IMR-90 (cell line): ENCODE data around the gene ADCK2. TPM values are rescaled to one million over a fixed set of nuclear protein-coding genes. Genes with fewer than 3 reads are reported as not detected.

Source experiments
- ATAC-seq: fragments of 200-7000 bp; cut with Tn5 transposase; 2 replicates; pipeline ENCODE4 v1.9.1; 2020; ENCODE audit warnings: low read depth, mild to moderate bottlenecking, moderate library complexity
- BruUV-seq: library from RNA; stranded (reverse); fragments of 400-500 nt; replicated peaks from 2 replicates; lab custom pipeline; 2021; lab: Mats Ljungman, UMichigan
- CTCF ChIA-PET: fragments of 300-600 bp; formaldehyde crosslinking; extraction: SDS; loops from one replicate; lab custom pipeline; 2021; ENCODE audit warnings: antibody characterized with exemption; lab: Yijun Ruan, JAX
- POLR2A ChIA-PET: fragments of 300-600 bp; sonication (Branson Sonifier 250); formaldehyde crosslinking; loops from one replicate; lab custom pipeline; 2022; ENCODE audit warnings: antibody characterized with exemption; ENCODE audit not compliant: unreplicated experiment; lab: Charles Lee
- DNase-seq: peaks from one replicate; pipeline ENCODE4 v3.0.0; 2013
- H2AFZ ChIP-seq: replicated peaks from 2 replicates; pipeline ENCODE3; 2013; ENCODE audit warnings: low read length, mild to moderate bottlenecking; ENCODE audit not compliant: poor library complexity
- H2AK5ac ChIP-seq: 2 replicates; pipeline ENCODE4 v1.6.1; 2013; ENCODE audit warnings: low read depth, low read length, inconsistent platforms
- H2AK9ac ChIP-seq: replicated peaks from 2 replicates; pipeline ENCODE3; 2013; ENCODE audit warnings: mild to moderate bottlenecking, low read depth, low read length, moderate library complexity; ENCODE audit not compliant: poor library complexity
- H2BK120ac ChIP-seq: 2 replicates; pipeline ENCODE4 v1.6.1; 2013; ENCODE audit warnings: low read depth, low read length, inconsistent platforms
- H2BK15ac ChIP-seq: 3 replicates; pipeline ENCODE4 v1.6.1; 2013; ENCODE audit warnings: low read depth, low read length, inconsistent platforms
- H2BK20ac ChIP-seq: 2 replicates; pipeline ENCODE4 v1.6.1; 2013; ENCODE audit warnings: low read depth, mild to moderate bottlenecking, inconsistent platforms, low read length, moderate library complexity
- H2BK5ac ChIP-seq: 2 replicates; pipeline ENCODE4 v1.6.1; 2013; ENCODE audit warnings: mild to moderate bottlenecking, low read depth, low read length, inconsistent platforms; ENCODE audit not compliant: poor library complexity, severe bottlenecking
- H3K14ac ChIP-seq: replicated peaks from 2 replicates; pipeline ENCODE4 v1.6.1; 2013; ENCODE audit warnings: low read depth, low read length, inconsistent platforms
- H3K18ac ChIP-seq: 2 replicates; pipeline ENCODE4 v1.6.1; 2013; ENCODE audit warnings: low read depth, low read length, control low read depth
- H3K23ac ChIP-seq: 2 replicates; pipeline ENCODE4 v1.6.1; 2013; ENCODE audit warnings: low read depth, low read length, inconsistent platforms
- H3K27ac ChIP-seq: 2 replicates; pipeline ENCODE4 v1.5.1; 2013; ENCODE audit warnings: mild to moderate bottlenecking, control low read depth, low read length; ENCODE audit not compliant: insufficient read depth
- H3K27me3 ChIP-seq: 2 replicates; pipeline ENCODE4 v1.6.1; 2013; ENCODE audit warnings: low read length; ENCODE audit not compliant: control insufficient read depth, insufficient read depth
- H3K36me3 ChIP-seq: 2 replicates; pipeline ENCODE4 v1.6.1; 2013; ENCODE audit warnings: low read length, mixed read lengths; ENCODE audit not compliant: control insufficient read depth, insufficient read depth
- H3K4ac ChIP-seq: 2 replicates; pipeline ENCODE4 v1.6.1; 2013; ENCODE audit warnings: low read depth, low read length, inconsistent platforms
- H3K4me1 ChIP-seq: 2 replicates; pipeline ENCODE4 v1.6.1; 2013; ENCODE audit warnings: low read length, mixed read lengths; ENCODE audit not compliant: control insufficient read depth, insufficient read depth
- H3K4me2 ChIP-seq: 2 replicates; pipeline ENCODE4 v1.6.1; 2013; ENCODE audit warnings: low read depth, mild to moderate bottlenecking, control low read depth, low read length, moderate library complexity
- H3K4me3 ChIP-seq: 2 replicates; pipeline ENCODE4 v1.5.1; 2013; ENCODE audit warnings: low read depth, mild to moderate bottlenecking, control low read depth, low read length, moderate library complexity; ENCODE audit not compliant: insufficient read depth
- H3K56ac ChIP-seq: 2 replicates; pipeline ENCODE4 v1.6.1; 2013; ENCODE audit warnings: low read length, inconsistent platforms; ENCODE audit not compliant: insufficient read depth; ENCODE audit errors: extremely low read depth
- H3K79me1 ChIP-seq, 2 experiments: 2 replicates each; pipeline ENCODE4 v1.6.1; 2013; ENCODE audit warnings: low read length in 2 of 2, inconsistent platforms in 1 of 2, low read depth in 1 of 2
- H3K9ac ChIP-seq: 2 replicates; pipeline ENCODE4 v1.6.1; 2013; ENCODE audit warnings: low read depth, low read length, control low read depth
- H3K9me1 ChIP-seq: 2 replicates; pipeline ENCODE4 v1.6.1; 2013; ENCODE audit warnings: low read length, inconsistent platforms; ENCODE audit not compliant: insufficient read depth
- H3K9me3 ChIP-seq: 2 replicates; pipeline ENCODE4 v1.6.1; 2013; ENCODE audit warnings: low read length; ENCODE audit not compliant: control insufficient read depth, insufficient read depth
- H4K20me1 ChIP-seq: 2 replicates; pipeline ENCODE4 v1.6.1; 2013; ENCODE audit warnings: low read length, inconsistent platforms; ENCODE audit not compliant: insufficient read depth
- H4K5ac ChIP-seq: 2 replicates; pipeline ENCODE4 v1.6.1; 2013; ENCODE audit warnings: mild to moderate bottlenecking, low read depth, low read length, control low read depth
- H4K8ac ChIP-seq, 2 experiments: 2 replicates each; pipeline ENCODE4 v1.6.1; 2013; ENCODE audit warnings: low read depth in 2 of 2, low read length in 2 of 2, control low read depth in 1 of 2, inconsistent platforms in 1 of 2
- H4K91ac ChIP-seq: 2 replicates; pipeline ENCODE4 v1.6.1; 2013; ENCODE audit warnings: low read depth, low read length, inconsistent platforms; ENCODE audit not compliant: insufficient read depth
- BHLHE40 ChIP-seq: fragments of 150-350 bp; IDR thresholded peaks from 2 replicates; pipeline ENCODE4 v1.6.1; 2016; ENCODE audit warnings: mild to moderate bottlenecking, low read depth, low read length
- CEBPB ChIP-seq: IDR thresholded peaks from 2 replicates; pipeline ENCODE4 v1.6.1; 2012; ENCODE audit warnings: low read depth, low read length, improper control_type of control experiment
- CHD1 ChIP-seq: IDR thresholded peaks from 2 replicates; pipeline ENCODE4 v1.6.1; 2012; ENCODE audit warnings: low read depth, low read length, improper control_type of control experiment
- CTCF ChIP-seq: conservative IDR thresholded peaks from 2 replicates; pipeline ENCODE4 v1.5.1; 2012; ENCODE audit warnings: mild to moderate bottlenecking, low read depth, low read length, improper control_type of control experiment
- FOS ChIP-seq: fragments of 150-350 bp; IDR thresholded peaks from 2 replicates; pipeline ENCODE4 v1.6.1; 2016; ENCODE audit warnings: low read depth, low read length
- MAZ ChIP-seq: IDR thresholded peaks from 2 replicates; pipeline ENCODE4 v1.6.1; 2012; ENCODE audit warnings: low read depth, mild to moderate bottlenecking, low read length, improper control_type of control experiment, moderate library complexity, borderline replicate concordance
- MXI1 ChIP-seq: IDR thresholded peaks from 2 replicates; pipeline ENCODE4 v1.6.1; 2012; ENCODE audit warnings: low read depth, mild to moderate bottlenecking, low read length, moderate library complexity, borderline replicate concordance
- POLR2A ChIP-seq: IDR thresholded peaks from 2 replicates; pipeline ENCODE4 v1.6.1; 2012; ENCODE audit warnings: mild to moderate bottlenecking, low read depth, low read length
- RAD21 ChIP-seq: IDR thresholded peaks from 2 replicates; pipeline ENCODE4 v1.6.1; 2012; ENCODE audit warnings: low read length, improper control_type of control experiment
- RCOR1 ChIP-seq: IDR thresholded peaks from 2 replicates; pipeline ENCODE4 v1.6.1; 2012; ENCODE audit warnings: mild to moderate bottlenecking, low read length, improper control_type of control experiment; ENCODE audit not compliant: insufficient replicate concordance
- RFX5 ChIP-seq: IDR thresholded peaks from 2 replicates; pipeline ENCODE4 v1.8.0; 2012; ENCODE audit warnings: low read depth, mild to moderate bottlenecking, low read length, moderate library complexity
- SMC3 ChIP-seq: fragments of 150-350 bp; IDR thresholded peaks from 2 replicates; pipeline ENCODE4 v1.6.1; 2016; ENCODE audit warnings: low read depth, mild to moderate bottlenecking, antibody characterized with exemption, low read length, moderate library complexity
- WGBS, 2 experiments: methylation state at CpG; one replicate each; pipeline versions ENCODE4 v1.1.5 to v1.1.7; 2013; ENCODE audit warnings: missing lambda C conversion rate in 2 of 2; ENCODE audit not compliant: insufficient read length in 1 of 2; ENCODE audit errors: extremely low coverage in 2 of 2; 5-methylcytosine and 5-hydroxymethylcytosine counted together
- dilution Hi-C: fragments of 300-500 bp; cut with HindIII; formaldehyde crosslinking; loops from one replicate; pipeline ENCODE4 v1.14.3; 2018; ENCODE audit warnings: low sequenced_read_pairs; ENCODE audit not compliant: unreplicated experiment
- in situ Hi-C: fragments of 300-500 bp; cut with MboI; formaldehyde crosslinking; loops from 3 replicates; pipeline ENCODE4 v1.14.3; 2019; ENCODE audit warnings: low sequenced_read_pairs, inconsistent platforms, mixed read lengths
- intact Hi-C: fragments of 100-400 bp; cut with micrococcal nuclease; formaldehyde crosslinking; loops from 2 replicates; pipeline ENCODE4 v1.10.0; 2022
- polyA plus RNA-seq, 3 experiments: library from polyadenylated mRNA; depleted of rRNA; stranded (reverse); fragments of >200 nt; gene quantifications; 2 replicates each; pipeline ENCODE4 v1.2.3, GENCODE V29; 2012; ENCODE audit warnings: low replicate concordance in 1 of 3
- total RNA-seq: library from RNA; depleted of rRNA; stranded (reverse); fragments of >200 nt; gene quantifications from 2 replicates; pipeline ENCODE4 v1.2.3, GENCODE V29; 2012
- TF ChIP-seq, protein P1 (sequence below): fragments of 150-350 bp; IDR thresholded peaks from 2 replicates; pipeline ENCODE4 v1.6.1; 2017; ENCODE audit warnings: mild to moderate bottlenecking, antibody characterized with exemption, low read length, low read depth
- TF ChIP-seq, protein P2 (sequence below): fragments of 150-350 bp; IDR thresholded peaks from 2 replicates; pipeline ENCODE4 v1.6.1; 2016; ENCODE audit warnings: low read depth, mild to moderate bottlenecking, low read length, moderate library complexity, borderline replicate concordance

The ADCK2 gene
- total and polyA plus RNA-seq, 2 of the 4 experiments (the other 2 are of a cell fraction): 7.1 to 10.0 TPM

GRCh38 chr7:140655511-140656408 lies 17.0 kb upstream of the ADCK2 start:
- ChIA-PET CTCF (interaction anchor here (1.0 kb wide), 1 partner anchor 138 kb away, joined by 6 read pairs; no protein-coding TSS in a partner anchor), POLR2A (no interaction called here)
- H3K9ac ChIP-seq: no peak overlapping the region
- H3K36me3 ChIP-seq: no peaks in the 10 kb centered on the region
- H3K27me3 ChIP-seq: peaks cover 3% of the 10 kb centered on the region; the same call in 1 of the 2 replicates
- DNase-seq (no peak), ATAC-seq (peak; percentile 4; the same call in 1 of the 2 replicates)
- H2BK5ac ChIP-seq: no peak overlapping the region
- no peak overlapping the region for H3K4me2 ChIP-seq
- H2BK120ac ChIP-seq: no peak overlapping the region
- no peak overlapping the region; the same call in 1 of the 2 replicates for H2AK5ac ChIP-seq
- BruUV-seq: no TSS peak
- no peak overlapping the region for H4K5ac ChIP-seq
- H3K4ac ChIP-seq: no peak overlapping the region
- no peak overlapping the region for H3K4me3 ChIP-seq
- H3K14ac ChIP-seq: no peak overlapping the region
- H3K4me1 ChIP-seq: peaks cover 7% of the 10 kb centered on the region
- H4K20me1 ChIP-seq: no peaks in the 10 kb centered on the region
- WGBS, 2 experiments: 96% methylated on average over 5 of the region's 16 CpGs; no CpG with 5 or more reads in 1 of the 2 experiments
- no peak overlapping the region for H3K18ac ChIP-seq
- no peak overlapping the region for H2BK20ac ChIP-seq
- no peak overlapping the region for H3K23ac ChIP-seq
- intact Hi-C loops: no loop called here
- peak overlapping the region in 1 of 2 experiments; percentile 36; a peak in 1 of 4 replicates for H4K8ac ChIP-seq
- H2BK15ac ChIP-seq: no peak overlapping the region
- H3K27ac ChIP-seq: no peak overlapping the region
- H2AK9ac ChIP-seq: peak overlapping the region; percentile 28
- H3K79me1 ChIP-seq: no peaks in the 10 kb centered on the region
- no peaks in the 10 kb centered on the region for H3K9me3 ChIP-seq
- dilution Hi-C loops: no loop called here
- H4K91ac ChIP-seq: no peak overlapping the region
- H3K56ac ChIP-seq: no peak overlapping the region
- no peaks in the 10 kb centered on the region for H3K9me1 ChIP-seq
- H2AFZ ChIP-seq: peak overlapping the region; percentile 36
- in situ Hi-C loops: no loop called here
- TF ChIP-seq, protein P1, sequence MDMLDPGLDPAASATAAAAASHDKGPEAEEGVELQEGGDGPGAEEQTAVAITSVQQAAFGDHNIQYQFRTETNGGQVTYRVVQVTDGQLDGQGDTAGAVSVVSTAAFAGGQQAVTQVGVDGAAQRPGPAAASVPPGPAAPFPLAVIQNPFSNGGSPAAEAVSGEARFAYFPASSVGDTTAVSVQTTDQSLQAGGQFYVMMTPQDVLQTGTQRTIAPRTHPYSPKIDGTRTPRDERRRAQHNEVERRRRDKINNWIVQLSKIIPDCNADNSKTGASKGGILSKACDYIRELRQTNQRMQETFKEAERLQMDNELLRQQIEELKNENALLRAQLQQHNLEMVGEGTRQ: no peak
- no peak for TF ChIP-seq RAD21
- TF ChIP-seq FOS: no peak
- TF ChIP-seq MXI1: no peak
- TF ChIP-seq CTCF: no peak
- no peak for TF ChIP-seq BHLHE40
- TF ChIP-seq RFX5: no peak
- TF ChIP-seq RCOR1: no peak
- TF ChIP-seq SMC3: no peak
- no peak for TF ChIP-seq CEBPB
- TF ChIP-seq, protein P2, sequence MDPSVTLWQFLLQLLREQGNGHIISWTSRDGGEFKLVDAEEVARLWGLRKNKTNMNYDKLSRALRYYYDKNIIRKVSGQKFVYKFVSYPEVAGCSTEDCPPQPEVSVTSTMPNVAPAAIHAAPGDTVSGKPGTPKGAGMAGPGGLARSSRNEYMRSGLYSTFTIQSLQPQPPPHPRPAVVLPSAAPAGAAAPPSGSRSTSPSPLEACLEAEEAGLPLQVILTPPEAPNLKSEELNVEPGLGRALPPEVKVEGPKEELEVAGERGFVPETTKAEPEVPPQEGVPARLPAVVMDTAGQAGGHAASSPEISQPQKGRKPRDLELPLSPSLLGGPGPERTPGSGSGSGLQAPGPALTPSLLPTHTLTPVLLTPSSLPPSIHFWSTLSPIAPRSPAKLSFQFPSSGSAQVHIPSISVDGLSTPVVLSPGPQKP: no peak
- no peak for TF ChIP-seq POLR2A
- TF ChIP-seq CHD1: no peak
- TF ChIP-seq MAZ: no peak
